OCI-LY7 (cell line): Measurements from ENCODE around the gene IFNA14.
"Not testable (repeated sequence)": the region's sequence is repeated elsewhere in the genome, so short reads cannot be mapped to it uniquely, and the experiment has no call there.

Experiments
- CTCF ChIP-seq: fragments of 200-600 bp; sonication (generic); conservative IDR thresholded peaks from 2 replicates; pipeline ENCODE4 v1.5.1; 2014; ENCODE audit warnings: mild to moderate bottlenecking, antibody characterized with exemption, low read length, moderate library complexity, mixed read lengths
- EZH2phosphoT487 ChIP-seq: fragments of 200-600 bp; sonication (generic); IDR thresholded peaks from 2 replicates; pipeline ENCODE4 v1.6.1; 2018; ENCODE audit warnings: low read depth, borderline replicate concordance, mild to moderate bottlenecking, mixed run types, antibody characterized with exemption, low read length, moderate library complexity, mixed read lengths

- not testable (repeated sequence) for TF ChIP-seq CTCF, EZH2phosphoT487
Measured at GRCh38 chr9:21207043-21207442, 32.8 kb downstream of the IFNA14 start, which contains the start of gene IFNA10.
